Epithelial cell of esophagus (primary cell): Measurements from ENCODE around the gene SERPINB10.

Experiments
- DNase-seq: peaks from one replicate; pipeline ENCODE4 v3.0.0; 2010; ENCODE audit warnings: low read depth
- H3K4me3 ChIP-seq: 2 replicates; pipeline ENCODE4 v1.5.1; 2011; ENCODE audit warnings: mild to moderate bottlenecking, low read length, control low read depth
- TF ChIP-seq, protein P1 (sequence below): IDR thresholded peaks from 2 replicates; pipeline ENCODE4 v1.5.1; 2011; ENCODE audit warnings: low read depth, mild to moderate bottlenecking, low read length, control low read depth, inconsistent platforms; ENCODE audit not compliant: insufficient read depth; ENCODE audit errors: missing control alignments

The SERPINB10 gene

DNA sequence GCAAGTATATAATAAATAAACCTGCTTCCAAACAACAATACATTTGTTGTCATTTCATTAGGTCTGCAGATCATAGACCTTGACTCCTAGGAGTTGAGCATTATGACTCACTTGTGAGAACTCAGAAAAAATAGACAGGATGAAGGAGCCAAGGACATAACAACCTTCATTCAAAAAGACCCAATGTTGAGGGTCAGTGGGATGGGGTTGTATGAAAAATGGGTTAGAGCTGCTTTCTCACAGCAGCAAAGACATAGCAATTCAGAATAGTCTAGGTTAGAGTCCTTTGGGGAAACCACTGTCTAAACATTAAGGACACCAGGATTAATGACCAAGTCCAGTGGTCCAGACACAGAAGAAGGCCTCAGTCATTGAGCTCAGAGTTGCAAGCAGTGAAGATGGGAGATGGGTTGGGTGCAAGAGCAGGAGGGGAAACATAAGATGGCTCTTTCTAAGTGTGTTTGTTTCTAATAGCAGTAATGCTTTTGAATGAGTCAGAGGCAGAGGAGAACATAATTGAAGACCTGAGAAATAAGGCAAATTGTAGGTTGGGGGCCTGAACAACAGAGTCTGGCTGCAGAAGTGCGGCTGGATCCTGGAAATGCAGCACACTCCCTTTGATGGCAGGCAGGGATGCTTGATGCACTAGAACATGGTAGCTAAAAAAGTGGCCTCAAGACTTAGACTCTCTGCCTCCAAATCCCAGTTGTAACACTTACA is 3.7 kb upstream of the SERPINB10 start:
- peak; percentile 78 for DNase-seq
- H3K4me3 ChIP-seq = no peak overlapping the region
- TF ChIP-seq, protein P1, sequence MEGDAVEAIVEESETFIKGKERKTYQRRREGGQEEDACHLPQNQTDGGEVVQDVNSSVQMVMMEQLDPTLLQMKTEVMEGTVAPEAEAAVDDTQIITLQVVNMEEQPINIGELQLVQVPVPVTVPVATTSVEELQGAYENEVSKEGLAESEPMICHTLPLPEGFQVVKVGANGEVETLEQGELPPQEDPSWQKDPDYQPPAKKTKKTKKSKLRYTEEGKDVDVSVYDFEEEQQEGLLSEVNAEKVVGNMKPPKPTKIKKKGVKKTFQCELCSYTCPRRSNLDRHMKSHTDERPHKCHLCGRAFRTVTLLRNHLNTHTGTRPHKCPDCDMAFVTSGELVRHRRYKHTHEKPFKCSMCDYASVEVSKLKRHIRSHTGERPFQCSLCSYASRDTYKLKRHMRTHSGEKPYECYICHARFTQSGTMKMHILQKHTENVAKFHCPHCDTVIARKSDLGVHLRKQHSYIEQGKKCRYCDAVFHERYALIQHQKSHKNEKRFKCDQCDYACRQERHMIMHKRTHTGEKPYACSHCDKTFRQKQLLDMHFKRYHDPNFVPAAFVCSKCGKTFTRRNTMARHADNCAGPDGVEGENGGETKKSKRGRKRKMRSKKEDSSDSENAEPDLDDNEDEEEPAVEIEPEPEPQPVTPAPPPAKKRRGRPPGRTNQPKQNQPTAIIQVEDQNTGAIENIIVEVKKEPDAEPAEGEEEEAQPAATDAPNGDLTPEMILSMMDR = no peak

DNA sequence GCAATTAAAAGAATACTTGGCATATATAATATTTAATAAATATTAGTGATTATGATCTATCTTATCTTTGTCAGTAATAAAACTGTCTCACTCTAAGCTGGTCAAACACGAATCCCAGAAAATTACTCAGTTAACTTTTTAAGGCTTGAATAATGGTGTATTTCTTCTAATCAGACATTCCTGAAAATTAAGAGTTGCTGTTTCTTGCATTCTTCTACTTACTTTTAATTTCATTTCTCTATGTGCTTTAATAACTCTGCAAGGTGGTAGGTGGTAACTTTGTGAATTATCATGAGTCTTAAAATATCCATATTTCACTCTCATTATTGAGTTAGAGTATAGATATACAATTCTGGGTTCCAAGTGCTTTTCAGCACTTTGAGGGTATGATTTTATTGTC is 3.1 kb upstream of the SERPINB10 start:
- H3K4me3 ChIP-seq = no peak overlapping the region
- TF ChIP-seq, protein P1 = no peak
- DNase-seq = peak; percentile 51

DNA sequence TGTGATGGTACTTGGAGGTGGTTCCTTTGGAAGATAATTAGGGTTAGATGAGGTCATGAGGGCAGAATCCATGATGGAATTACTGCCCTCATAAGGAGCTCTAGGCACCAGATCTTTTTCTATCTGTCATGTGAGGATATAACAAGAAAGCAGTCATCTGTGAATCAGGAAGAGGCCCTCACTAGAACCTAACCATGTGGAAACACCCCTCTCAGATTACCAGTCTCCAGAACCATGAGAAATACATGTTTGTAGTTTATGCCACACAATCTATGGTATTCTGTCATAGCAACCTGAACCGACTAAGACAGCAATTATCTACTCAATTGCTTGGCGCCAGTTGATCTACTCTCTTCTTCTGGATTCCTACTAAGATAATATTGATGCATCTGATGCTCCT is 2.4 kb upstream of the SERPINB10 start:
- DNase-seq = peak; percentile 70
- H3K4me3 ChIP-seq = no peak overlapping the region
- TF ChIP-seq, protein P1 = no peak

DNA sequence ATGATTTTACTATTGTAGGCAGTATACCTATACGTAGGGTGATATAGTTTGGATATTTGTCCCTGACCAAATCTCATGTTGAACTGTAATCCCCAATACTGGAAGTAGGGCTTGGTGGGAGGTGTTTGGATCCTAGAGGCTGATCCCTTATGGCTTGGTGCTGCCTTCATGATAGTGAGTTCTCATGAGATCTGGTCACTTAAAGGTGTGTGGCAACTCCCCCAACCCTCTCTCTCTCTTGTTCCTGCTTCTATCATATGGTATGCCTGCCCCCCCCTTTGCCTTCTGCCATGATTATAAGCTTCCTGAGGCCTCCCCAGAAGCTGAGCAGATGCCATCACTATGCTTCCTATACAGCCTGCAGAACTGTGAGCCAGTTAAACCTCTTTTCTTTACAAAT is 1.7 kb upstream of the SERPINB10 start:
- H3K4me3 ChIP-seq = no peak overlapping the region
- peak; percentile 57 for DNase-seq
- TF ChIP-seq, protein P1 = no peak

DNA sequence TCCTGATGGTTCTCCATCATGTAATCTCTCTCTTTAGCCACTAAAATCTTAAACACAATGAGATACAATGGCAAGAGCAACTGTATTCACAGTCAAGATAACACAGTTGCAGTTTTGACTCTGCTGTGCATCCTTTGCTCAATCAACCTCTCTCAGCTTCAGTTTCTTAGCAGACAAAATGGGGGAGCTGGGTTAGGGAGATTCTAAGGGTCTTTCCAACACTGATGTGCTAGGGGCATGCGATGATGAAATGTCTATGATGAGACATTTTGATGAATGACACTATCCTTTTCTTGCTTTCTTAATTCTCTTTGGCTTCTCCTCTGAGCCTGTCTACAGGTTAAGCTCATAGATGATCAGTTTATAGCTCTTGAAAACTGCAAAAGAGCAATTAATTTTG is 1.1 kb downstream of the SERPINB10 start:
- no peak for DNase-seq
- TF ChIP-seq, protein P1 = no peak
- H3K4me3 ChIP-seq = no peak overlapping the region

DNA sequence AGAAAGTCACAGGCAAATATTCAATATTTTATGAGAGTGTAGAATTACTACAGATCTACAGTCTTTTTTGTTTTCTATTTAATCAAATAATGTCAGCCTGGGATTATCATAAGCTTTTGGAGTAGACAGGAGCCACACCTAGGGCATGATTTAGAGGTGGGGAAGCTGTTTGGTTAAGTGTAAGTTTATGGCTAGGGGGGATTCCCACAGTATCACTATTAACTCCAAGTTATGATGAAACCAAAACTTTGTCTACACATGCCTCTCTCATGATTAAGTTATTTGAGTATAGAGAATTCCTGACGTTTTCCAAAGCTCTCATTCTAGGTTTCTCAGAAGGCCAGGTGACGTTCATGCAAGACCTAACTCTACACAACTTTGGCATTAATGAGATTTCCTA is 2.1 kb downstream of the SERPINB10 start:
- DNase-seq = peak; percentile 90
- TF ChIP-seq, protein P1 = no peak
- H3K4me3 ChIP-seq = no peak overlapping the region

DNA sequence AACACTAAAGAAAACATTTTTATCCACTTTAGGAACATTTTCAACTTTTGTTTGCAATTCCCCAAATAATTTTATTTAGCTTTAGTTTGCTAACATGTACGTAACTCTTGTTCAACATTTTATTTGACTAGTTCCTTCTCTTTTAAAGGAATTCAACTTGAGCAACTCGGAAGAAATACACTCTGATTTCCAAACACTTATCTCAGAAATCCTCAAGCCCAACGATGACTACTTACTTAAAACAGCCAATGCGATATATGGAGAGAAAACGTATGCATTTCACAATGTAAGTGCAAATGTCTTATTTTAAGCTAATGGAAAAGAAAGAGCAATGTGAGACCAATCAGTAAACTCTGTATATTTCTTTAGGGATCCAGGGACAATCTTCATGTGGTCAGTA is 10.1 kb downstream of the SERPINB10 start:
- no peak for DNase-seq
- TF ChIP-seq, protein P1 = no peak
- H3K4me3 ChIP-seq = no peak overlapping the region
